Left ventricle myocardium inferior (tissue), 1 donor: ENCODE data around the gene C17orf78. TPM values are rescaled to one million over a fixed set of nuclear protein-coding genes. Genes with fewer than 3 reads are reported as not detected.

Experiments used
- DNase-seq: peaks from one replicate; pipeline ENCODE4 v3.0.0-alpha.2; 2020
- H3K27ac ChIP-seq: fragments of 200-600 bp; replicated peaks from 2 replicates; pipeline ENCODE4 v1.8.0; 2021
- H3K27me3 ChIP-seq: fragments of 200-600 bp; 2 replicates; pipeline ENCODE4 v1.8.0; 2021; ENCODE audit warnings: low read depth
- H3K36me3 ChIP-seq: fragments of 200-600 bp; 2 replicates; pipeline ENCODE4 v1.8.0; 2021
- H3K4me1 ChIP-seq: fragments of 200-600 bp; 2 replicates; pipeline ENCODE4 v1.8.0; 2021
- H3K4me3 ChIP-seq: fragments of 200-600 bp; 2 replicates; pipeline ENCODE4 v1.8.0; 2021; ENCODE audit warnings: mild to moderate bottlenecking, moderate library complexity
- H3K9me3 ChIP-seq: fragments of 200-600 bp; replicated peaks from 2 replicates; pipeline ENCODE4 v1.8.0; 2021
- intact Hi-C: fragments of 100-400 bp; cut with micrococcal nuclease; formaldehyde crosslinking; loops from one replicate; pipeline ENCODE4 v1.11.0; 2022
- total RNA-seq: library from RNA; stranded (reverse); fragmentation: NEBNext Ultra II Directional; extraction: Animal tissue kit (Norgen Biotek cat#: 25700); gene quantifications from one replicate; pipeline ENCODE4 v1.2.1, GENCODE V29; 2021
- TF ChIP-seq, protein P1 (sequence below): fragments of 200-600 bp; IDR thresholded peaks from 2 replicates; pipeline ENCODE4 v1.8.0; 2021; ENCODE audit warnings: antibody characterized with exemption, mild to moderate bottlenecking, borderline replicate concordance
- donor health status: DM: no; HTN: yes; CAD: no; lungs with severe emphysema.

Gene C17orf78
- total RNA-seq, 1 donor from 2014 or later: not detected

DNA sequence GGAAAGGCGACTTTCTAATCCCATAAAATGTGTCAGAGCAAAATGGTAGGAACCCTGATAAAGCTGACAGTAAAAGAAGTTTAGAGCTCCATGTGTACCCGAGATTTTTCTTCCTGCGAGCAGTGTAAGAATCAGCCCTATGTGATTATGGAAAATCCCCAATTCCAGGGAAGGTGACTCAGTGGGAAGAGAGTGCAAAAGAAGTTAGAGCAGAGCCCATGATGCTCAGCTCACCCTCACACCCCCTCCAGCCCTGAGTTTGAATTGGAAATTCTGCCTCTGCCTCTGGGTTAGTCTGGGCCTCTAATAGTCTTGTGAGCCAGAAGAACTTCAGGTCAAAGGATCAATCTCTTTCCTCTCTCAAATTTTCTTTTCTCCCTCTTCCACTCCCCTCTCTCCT, 12.5 kb downstream of the C17orf78 start:
- H3K9me3 ChIP-seq: no peaks in the 10 kb centered on the region
- H3K27me3 ChIP-seq: no peaks in the 10 kb centered on the region
- intact Hi-C loops: no loop called here
- H3K27ac ChIP-seq: no peak overlapping the region
- peaks cover 17% of the 10 kb centered on the region for H3K4me1 ChIP-seq
- no peak for DNase-seq
- H3K4me3 ChIP-seq: no peak overlapping the region
- H3K36me3 ChIP-seq: no peaks in the 10 kb centered on the region
- TF ChIP-seq, protein P1, sequence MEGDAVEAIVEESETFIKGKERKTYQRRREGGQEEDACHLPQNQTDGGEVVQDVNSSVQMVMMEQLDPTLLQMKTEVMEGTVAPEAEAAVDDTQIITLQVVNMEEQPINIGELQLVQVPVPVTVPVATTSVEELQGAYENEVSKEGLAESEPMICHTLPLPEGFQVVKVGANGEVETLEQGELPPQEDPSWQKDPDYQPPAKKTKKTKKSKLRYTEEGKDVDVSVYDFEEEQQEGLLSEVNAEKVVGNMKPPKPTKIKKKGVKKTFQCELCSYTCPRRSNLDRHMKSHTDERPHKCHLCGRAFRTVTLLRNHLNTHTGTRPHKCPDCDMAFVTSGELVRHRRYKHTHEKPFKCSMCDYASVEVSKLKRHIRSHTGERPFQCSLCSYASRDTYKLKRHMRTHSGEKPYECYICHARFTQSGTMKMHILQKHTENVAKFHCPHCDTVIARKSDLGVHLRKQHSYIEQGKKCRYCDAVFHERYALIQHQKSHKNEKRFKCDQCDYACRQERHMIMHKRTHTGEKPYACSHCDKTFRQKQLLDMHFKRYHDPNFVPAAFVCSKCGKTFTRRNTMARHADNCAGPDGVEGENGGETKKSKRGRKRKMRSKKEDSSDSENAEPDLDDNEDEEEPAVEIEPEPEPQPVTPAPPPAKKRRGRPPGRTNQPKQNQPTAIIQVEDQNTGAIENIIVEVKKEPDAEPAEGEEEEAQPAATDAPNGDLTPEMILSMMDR: no peak

DNA sequence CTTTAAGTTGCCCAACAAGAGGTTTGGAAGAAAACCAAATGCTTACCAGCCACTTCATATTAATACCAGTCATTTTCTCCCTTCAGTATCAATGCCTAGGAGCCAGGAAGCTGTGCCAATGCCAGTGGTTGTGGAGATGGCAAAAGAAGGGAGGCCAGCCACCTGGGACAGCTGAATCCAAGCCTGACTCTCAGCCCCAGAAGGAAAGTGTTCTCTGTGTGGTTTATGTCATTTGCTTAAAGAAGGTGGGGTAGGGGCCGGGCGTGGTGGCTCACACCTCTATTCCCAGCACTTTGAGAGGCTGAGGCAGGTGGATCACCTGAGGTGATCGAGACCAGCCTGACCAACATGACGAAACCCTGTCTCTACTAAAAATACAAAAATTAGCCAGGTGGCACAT, 13.4 kb downstream of the C17orf78 start:
- intact Hi-C loops: no loop called here
- H3K9me3 ChIP-seq: no peaks in the 10 kb centered on the region
- no peak overlapping the region for H3K27ac ChIP-seq
- no peaks in the 10 kb centered on the region for H3K27me3 ChIP-seq
- peaks cover 17% of the 10 kb centered on the region for H3K4me1 ChIP-seq
- no peak overlapping the region for H3K4me3 ChIP-seq
- DNase-seq: no peak
- H3K36me3 ChIP-seq: no peaks in the 10 kb centered on the region
- TF ChIP-seq, protein P1: no peak

DNA sequence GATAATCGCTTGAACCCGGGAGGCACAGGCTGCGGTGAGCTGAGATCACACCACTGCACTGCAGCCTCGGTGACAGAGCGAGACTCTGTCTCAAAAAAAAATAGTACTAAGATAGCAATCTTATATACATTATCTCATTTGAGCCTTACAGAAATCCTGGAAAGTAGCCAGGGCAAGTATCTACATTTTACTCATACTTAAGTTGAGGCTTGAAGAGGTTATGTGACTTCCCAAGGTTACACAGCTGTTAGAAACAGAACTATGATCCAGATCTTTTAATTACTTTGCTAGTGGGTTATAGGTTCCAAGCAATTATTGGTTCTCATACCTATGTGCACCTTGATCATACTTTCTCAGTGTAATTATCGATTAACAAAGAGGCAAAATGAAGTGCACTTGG, 15.4 kb downstream of the C17orf78 start:
- Histone ChIP-seq H3K27me3 (no peaks in the 10 kb centered on the region), H3K27ac (no peak overlapping the region), H3K4me1 (peaks cover 17% of the 10 kb centered on the region), H3K9me3 (no peaks in the 10 kb centered on the region), H3K36me3 (no peaks in the 10 kb centered on the region), H3K4me3 (no peak overlapping the region)
- intact Hi-C loops: no loop called here
- DNase-seq: no peak
- TF ChIP-seq, protein P1: no peak

DNA sequence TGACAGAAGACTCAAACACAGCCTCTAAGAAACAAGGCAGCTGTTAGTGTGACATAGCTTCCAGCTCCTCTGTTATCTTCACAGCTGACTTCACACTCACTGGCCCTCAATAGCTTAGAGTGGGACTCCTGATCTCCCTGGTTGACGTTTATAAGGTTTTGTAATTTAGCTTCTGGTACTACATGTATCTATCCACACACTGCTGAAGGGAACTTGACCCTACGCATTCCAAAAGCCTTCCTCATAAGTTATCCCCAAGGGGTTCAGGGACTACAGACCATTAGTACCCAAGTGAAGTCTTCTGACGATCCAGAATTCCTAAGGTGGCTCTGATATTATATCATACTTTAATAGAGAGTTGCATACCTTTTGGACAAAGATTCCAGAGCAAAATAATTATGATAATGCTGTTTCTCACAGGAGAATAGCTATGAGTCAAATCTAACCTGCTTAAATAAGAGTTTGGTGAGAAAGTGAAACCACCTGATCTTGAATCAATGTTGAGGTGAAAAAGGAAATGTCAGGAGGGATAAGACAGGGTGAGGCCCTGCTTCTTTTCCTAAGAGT, 16.3 kb downstream of the C17orf78 start:
- no peak overlapping the region for H3K4me3 ChIP-seq
- H3K36me3 ChIP-seq: no peaks in the 10 kb centered on the region
- peaks cover 17% of the 10 kb centered on the region for H3K4me1 ChIP-seq
- H3K9me3 ChIP-seq: no peaks in the 10 kb centered on the region
- no peaks in the 10 kb centered on the region for H3K27me3 ChIP-seq
- TF ChIP-seq, protein P1: no peak
- no peak overlapping the region for H3K27ac ChIP-seq
- intact Hi-C loops: no loop called here
- DNase-seq: no peak

DNA sequence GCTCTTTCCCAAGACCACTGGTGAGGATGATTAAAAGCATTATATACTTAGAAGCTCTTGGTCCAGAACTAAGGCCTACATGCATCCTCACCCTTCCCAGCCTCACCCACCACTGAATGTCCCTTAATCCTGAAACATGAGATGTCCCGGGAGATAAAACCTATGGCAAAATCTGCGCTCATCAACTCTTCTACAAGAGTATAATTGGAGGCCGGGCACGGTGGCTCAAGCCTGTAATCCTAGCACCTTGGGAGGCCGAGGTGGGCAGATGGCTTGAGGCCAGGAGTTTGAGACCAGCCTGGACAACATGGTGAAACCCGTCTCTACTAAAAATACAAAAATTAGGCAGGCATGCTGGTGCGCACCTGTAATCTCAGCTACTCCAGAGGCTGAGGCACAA, 17.6 kb downstream of the C17orf78 start:
- Histone ChIP-seq H3K4me3 (no peak overlapping the region), H3K4me1 (peaks cover 24% of the 10 kb centered on the region), H3K9me3 (no peaks in the 10 kb centered on the region), H3K27me3 (no peaks in the 10 kb centered on the region), H3K27ac (no peak overlapping the region), H3K36me3 (no peaks in the 10 kb centered on the region)
- no peak for DNase-seq
- intact Hi-C loops: no loop called here
- TF ChIP-seq, protein P1: no peak
